GM12865 (cell line): Measurements from ENCODE around the gene GALNT7.

Experiments
- DNase-seq: peaks from one replicate; pipeline ENCODE4 v3.0.0; 2010; ENCODE audit warnings: low read depth
- H3K4me3 ChIP-seq: 2 replicates; pipeline ENCODE4 v1.5.1; 2011; ENCODE audit warnings: mild to moderate bottlenecking, low read depth, low read length, control low read depth
- CTCF ChIP-seq: IDR thresholded peaks from 2 replicates; pipeline ENCODE4 v1.5.1; 2011; ENCODE audit warnings: low read length, control low read depth, low read depth, inconsistent platforms; ENCODE audit not compliant: insufficient read depth; ENCODE audit errors: missing control alignments

The GALNT7 gene

GRCh38 chr4:173237762-173238161 is 69.2 kb downstream of the GALNT7 start:
- no peak for DNase-seq
- TF ChIP-seq CTCF = no peak
- no peak overlapping the region for H3K4me3 ChIP-seq

GRCh38 chr4:173240696-173241095 is 72.1 kb downstream of the GALNT7 start:
- TF ChIP-seq CTCF = no peak
- no peak for DNase-seq
- no peak overlapping the region for H3K4me3 ChIP-seq

- no peak for TF ChIP-seq CTCF
- DNase-seq = no peak
- H3K4me3 ChIP-seq = no peak overlapping the region
These were observed 74.0 kb downstream of the GALNT7 start for GRCh38 chr4:173242466-173243250.

DNA sequence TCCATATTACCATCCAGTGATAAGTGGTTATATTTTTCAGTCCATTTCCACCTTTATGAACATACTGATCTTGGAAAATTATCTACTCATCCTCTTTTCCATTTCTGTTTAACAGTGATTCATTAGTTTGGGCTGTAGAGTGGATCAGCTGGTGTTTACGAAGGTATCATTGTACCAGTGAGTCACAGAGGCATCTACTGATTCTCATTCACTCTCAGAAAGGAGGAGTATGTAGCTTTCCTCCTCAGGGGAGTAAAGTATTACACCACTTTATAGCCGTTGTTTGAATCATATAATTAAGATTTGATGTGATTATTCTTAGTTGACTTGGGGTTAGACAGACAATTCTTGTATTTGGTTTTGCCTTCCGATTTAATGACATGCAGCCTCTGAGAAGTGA is 74.7 kb downstream of the GALNT7 start:
- no peak for DNase-seq
- no peak overlapping the region for H3K4me3 ChIP-seq
- no peak for TF ChIP-seq CTCF

DNA sequence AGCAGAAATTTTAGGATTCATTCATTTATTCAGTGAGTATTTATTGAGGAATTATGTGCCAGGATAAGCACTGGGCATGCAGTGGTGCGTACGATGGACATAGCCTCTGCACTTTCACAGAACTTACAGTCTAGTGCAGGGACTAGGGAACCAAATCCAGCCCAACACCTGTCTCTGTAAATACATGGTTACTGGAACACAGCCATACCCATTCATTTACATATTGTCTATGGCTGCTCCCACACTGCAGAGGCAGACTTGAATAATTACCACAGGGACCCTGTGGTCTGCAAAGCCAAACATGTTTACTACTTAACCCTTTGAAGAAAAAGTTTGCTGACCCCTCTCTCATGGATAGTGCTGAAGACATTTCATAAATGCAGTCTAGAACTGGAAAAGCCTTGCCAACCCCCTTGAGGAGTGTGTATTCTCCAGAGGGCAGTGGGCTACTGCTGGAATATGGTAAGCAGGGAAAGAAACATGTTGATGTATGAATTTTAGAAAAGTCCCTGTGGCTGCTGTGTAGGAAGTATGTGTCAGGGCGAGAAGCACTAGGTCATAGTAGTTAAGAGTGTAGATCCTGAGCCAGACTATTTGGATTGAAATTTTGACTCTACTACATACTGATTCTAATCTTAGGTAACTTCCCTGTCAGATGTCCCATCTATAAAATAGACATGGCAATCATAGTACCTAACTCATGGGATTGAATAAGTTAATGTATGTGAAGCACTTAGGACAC is 75.5 kb downstream of the GALNT7 start:
- DNase-seq = peak; percentile 49
- no peak overlapping the region for H3K4me3 ChIP-seq
- no peak for TF ChIP-seq CTCF

DNA sequence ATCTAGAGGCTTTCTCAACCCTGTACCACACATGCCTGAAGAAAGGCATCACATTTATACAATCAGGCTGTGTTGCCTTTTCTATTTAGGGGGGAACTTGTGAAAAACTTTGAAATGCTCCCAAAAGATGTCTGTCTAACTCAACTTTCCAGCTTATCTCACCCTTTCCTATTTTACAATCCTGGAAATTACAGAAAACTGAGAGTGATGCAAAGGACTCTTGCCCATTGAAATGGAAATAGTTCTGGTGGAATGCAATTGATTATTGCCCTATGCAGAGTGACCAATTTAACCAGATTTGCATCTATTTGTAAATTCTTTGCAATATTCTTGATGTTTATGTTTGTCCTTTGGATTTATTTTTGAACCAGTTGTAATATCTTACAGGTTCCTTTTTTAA is 77.3 kb downstream of the GALNT7 start:
- TF ChIP-seq CTCF = no peak
- no peak for DNase-seq

DNA sequence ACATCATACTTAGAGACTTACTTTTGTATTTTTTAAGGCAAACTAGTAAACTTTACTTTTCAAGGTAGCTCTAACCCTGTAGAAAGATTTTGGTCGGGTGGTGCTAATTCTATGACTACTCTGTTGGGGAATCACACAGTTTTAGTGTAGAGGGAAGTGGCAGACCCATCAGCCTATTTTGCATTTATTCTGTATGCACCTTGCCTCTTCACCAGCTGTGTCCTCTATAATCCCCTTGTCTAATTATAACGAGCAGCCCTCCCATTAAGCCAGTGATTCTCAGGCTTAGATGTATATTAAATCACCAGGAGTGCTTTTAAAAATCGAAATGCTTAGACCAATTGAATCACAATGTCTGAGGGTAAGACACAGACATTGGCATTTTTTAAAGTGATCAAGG is 78.1 kb downstream of the GALNT7 start:
- H3K4me3 ChIP-seq = no peak overlapping the region
- peak; percentile 29 for DNase-seq
- no peak for TF ChIP-seq CTCF

More for the DNA sequence above, 77.3 kb downstream of the GALNT7 start:
- H3K4me3 ChIP-seq = no peak overlapping the region
